HG03025 (cell line): ENCODE results near the gene TFAP2B.

Experiments
- ATAC-seq: cut with Tn5 transposase; IDR thresholded peaks from one replicate; pipeline ENCODE4 v1.9.1; 2021; ENCODE audit warnings: mild to moderate bottlenecking, moderate library complexity; ENCODE audit not compliant: unreplicated experiment, low FRiP score

Gene TFAP2B

GRCh38 chr6:50818673-50819072 is at the start of gene TFAP2B:
Gene TFAP2B, plus strand, starts transcription at chr6:50818871. Its CDS starts 21 bp downstream, at chr6:50818892.
- ATAC-seq, result no peak

- no peak for ATAC-seq
Measured at GRCh38 chr6:50778696-50779095, 40.0 kb upstream of the TFAP2B start.

GRCh38 chr6:50780382-50780781 is 38.3 kb upstream of the TFAP2B start:
- ATAC-seq, result no peak

- no peak for ATAC-seq
Measured at GRCh38 chr6:50785921-50786320, 32.8 kb upstream of the TFAP2B start.

GRCh38 chr6:50791900-50792508 is 26.7 kb upstream of the TFAP2B start:
- ATAC-seq, result peak; percentile 73

GRCh38 chr6:50792771-50793170 is 25.9 kb upstream of the TFAP2B start:
- no peak for ATAC-seq

GRCh38 chr6:50795574-50795973 is 23.1 kb upstream of the TFAP2B start:
- ATAC-seq, result no peak

GRCh38 chr6:50804283-50804682 is 14.4 kb upstream of the TFAP2B start:
- no peak for ATAC-seq

- no peak for ATAC-seq
Measured at GRCh38 chr6:50807035-50807434, 11.6 kb upstream of the TFAP2B start.

GRCh38 chr6:50815436-50816114 is 3.1 kb upstream of the TFAP2B start:
- ATAC-seq, result peak; percentile 59

GRCh38 chr6:50816115-50816675 is 2.5 kb upstream of the TFAP2B start:
- peak; percentile 68 for ATAC-seq

GRCh38 chr6:50816947-50817645 is 1.6 kb upstream of the TFAP2B start:
- no peak for ATAC-seq

GRCh38 chr6:50817646-50817950 is 1.1 kb upstream of the TFAP2B start:
- no peak for ATAC-seq

- no peak for ATAC-seq
Measured at GRCh38 chr6:50818020-50818419, 651 bp upstream of the TFAP2B start.

- ATAC-seq, result no peak
Measured at GRCh38 chr6:50819466-50819903, 814 bp downstream of the TFAP2B start.

GRCh38 chr6:50819904-50820868 is 1.5 kb downstream of the TFAP2B start:
- no peak for ATAC-seq

GRCh38 chr6:50820869-50821264 is 2.2 kb downstream of the TFAP2B start:
- ATAC-seq, result no peak

- ATAC-seq, result no peak
Measured at GRCh38 chr6:50821441-50822077, 2.9 kb downstream of the TFAP2B start.

GRCh38 chr6:50822078-50822476 is 3.4 kb downstream of the TFAP2B start:
- no peak for ATAC-seq
